NB4 (cell line): ENCODE measurements around the gene BCL11A.

Experiments
- DNase-seq: peaks from one replicate; pipeline ENCODE4 v3.0.0; 2010; ENCODE audit warnings: low read depth
- H3K4me3 ChIP-seq: one replicate; pipeline ENCODE4 v1.5.1; 2011; ENCODE audit warnings: mild to moderate bottlenecking, low read depth, low read length, moderate library complexity
- MAX ChIP-seq: IDR thresholded peaks from 2 replicates; pipeline ENCODE4 v1.6.1; 2011; ENCODE audit warnings: low read depth, low read length
- MYC ChIP-seq: IDR thresholded peaks from 2 replicates; pipeline ENCODE4 v1.6.1; 2011; ENCODE audit warnings: low read depth, low read length
- POLR2A ChIP-seq: IDR thresholded peaks from 2 replicates; pipeline ENCODE4 v1.6.1; 2011; ENCODE audit warnings: mild to moderate bottlenecking; ENCODE audit not compliant: insufficient read length; ENCODE audit errors: extremely low read depth
- TF ChIP-seq, protein P1 (sequence below): IDR thresholded peaks from one replicate; pipeline ENCODE4 v1.5.1; 2012; ENCODE audit warnings: low read depth, low read length

BCL11A gene

DNA sequence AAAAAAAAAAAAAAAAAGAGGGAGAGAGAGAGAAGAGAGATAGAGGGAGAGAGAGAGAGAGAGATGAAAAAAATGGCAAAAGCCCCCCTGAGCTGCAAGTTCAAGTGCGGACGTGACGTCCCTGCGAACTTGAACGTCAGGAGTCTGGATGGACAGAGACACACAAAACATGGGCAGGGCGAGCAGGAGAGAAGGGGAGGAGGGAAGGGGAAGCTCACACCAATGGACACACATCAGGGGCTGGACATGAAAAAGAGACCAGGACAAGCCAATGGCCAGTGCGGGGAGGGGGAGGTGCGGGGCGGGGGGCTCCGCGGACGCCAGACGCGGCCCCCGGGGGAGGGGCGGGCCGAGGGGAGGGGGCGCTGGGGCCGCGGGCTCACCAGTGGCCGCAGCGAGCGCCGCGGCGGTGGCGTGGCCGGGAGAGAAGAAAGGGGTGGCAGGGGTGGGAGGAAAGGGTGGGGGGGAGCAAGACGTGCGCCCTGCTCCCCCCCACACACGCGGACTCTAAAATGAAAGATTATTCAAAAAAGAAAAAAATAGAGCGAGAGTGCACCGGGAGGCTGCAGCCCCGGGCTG is at the start of gene BCL11A:
TSS of gene BCL11A (minus strand) at position 160 of the 579 bp plus-strand sequence. CDS start 384 bp downstream, outside the sequence.
- TF ChIP-seq POLR2A: peak; percentile 58
- peak; percentile 69 for TF ChIP-seq MYC
- TF ChIP-seq, protein P1, sequence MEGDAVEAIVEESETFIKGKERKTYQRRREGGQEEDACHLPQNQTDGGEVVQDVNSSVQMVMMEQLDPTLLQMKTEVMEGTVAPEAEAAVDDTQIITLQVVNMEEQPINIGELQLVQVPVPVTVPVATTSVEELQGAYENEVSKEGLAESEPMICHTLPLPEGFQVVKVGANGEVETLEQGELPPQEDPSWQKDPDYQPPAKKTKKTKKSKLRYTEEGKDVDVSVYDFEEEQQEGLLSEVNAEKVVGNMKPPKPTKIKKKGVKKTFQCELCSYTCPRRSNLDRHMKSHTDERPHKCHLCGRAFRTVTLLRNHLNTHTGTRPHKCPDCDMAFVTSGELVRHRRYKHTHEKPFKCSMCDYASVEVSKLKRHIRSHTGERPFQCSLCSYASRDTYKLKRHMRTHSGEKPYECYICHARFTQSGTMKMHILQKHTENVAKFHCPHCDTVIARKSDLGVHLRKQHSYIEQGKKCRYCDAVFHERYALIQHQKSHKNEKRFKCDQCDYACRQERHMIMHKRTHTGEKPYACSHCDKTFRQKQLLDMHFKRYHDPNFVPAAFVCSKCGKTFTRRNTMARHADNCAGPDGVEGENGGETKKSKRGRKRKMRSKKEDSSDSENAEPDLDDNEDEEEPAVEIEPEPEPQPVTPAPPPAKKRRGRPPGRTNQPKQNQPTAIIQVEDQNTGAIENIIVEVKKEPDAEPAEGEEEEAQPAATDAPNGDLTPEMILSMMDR: no peak
- TF ChIP-seq MAX: peak; percentile 48
- DNase-seq: peak; percentile 97
- H3K4me3 ChIP-seq: peak within 1 kb of the TSS; percentile 99

DNA sequence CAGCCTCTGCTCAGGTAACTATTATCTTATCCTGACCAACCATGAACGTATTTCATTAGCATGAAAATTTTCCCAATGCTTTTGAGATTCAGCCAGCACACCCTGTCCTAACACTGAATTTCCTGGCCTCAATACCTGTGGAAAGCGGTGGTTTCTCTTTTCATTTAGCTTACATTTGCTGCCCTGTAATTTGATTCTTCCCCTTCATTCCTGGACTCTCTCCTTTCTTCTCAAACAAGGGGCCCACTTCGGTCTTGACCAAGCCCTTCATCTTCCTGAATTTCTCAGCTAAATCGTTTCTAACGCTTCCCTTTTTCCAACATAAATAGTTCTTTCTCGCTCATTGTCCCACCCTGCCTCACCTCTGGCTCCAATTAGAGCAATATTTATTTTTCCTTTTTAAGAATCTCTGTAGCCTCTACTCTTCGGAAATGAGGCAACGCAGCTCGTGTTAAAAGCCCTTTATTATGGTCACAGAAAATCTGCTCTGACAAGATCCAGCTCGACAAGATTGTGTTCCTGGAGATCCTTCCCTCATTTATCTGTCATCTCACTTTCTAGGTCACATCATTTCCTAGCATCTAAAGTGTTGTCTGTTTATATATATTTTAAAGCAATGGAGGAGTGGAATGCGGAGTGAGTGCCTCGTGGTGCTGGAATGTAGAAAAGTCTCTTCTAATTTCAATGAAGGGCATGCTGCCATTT is 49.5 kb upstream of the BCL11A start:
- TF ChIP-seq POLR2A (no peak), MAX (no peak), MYC (no peak)
- TF ChIP-seq, protein P1: no peak
- DNase-seq: no peak
- no peak overlapping the region for H3K4me3 ChIP-seq

DNA sequence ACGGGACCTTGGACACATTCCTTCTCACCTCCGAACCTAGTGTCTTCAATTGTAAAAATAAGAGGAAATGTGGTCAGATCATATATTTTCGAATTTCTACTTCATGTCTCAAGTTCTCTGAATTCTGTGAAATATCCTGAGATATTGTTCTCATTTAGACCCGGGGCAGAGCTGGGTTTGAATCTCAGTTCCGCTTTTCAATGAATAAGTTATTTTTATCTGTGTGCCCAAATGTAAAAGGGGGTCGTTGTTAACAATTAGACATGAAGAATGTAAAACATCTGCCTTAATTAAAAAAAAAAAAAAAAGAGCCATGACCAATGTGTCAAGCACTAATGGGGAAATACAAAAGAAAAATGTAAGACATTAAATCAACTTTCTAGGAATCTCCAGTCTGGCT is 48.9 kb upstream of the BCL11A start:
- no peak overlapping the region for H3K4me3 ChIP-seq
- no peak for TF ChIP-seq MAX
- DNase-seq: no peak

DNA sequence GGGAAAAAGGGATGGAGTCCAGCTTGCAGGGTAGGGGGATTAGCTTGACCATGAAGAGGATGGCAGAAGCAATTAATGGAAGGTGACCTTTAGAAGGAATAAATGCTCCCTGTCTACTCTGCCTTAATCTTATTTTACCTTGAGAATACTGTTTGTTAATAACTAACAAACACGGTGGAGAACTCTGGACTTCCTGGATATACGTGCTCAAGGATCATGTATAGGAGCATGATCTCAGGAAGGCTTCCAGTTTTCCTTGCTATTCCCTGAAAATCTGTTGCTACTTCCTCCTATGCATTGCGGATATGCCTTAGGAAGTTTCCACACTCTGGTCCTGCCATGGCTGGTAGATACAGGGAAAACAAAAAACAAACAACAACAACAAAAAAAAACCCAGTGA is 44.8 kb upstream of the BCL11A start:
- H3K4me3 ChIP-seq: no peak overlapping the region
- TF ChIP-seq, protein P1: no peak
- TF ChIP-seq POLR2A: no peak
- no peak for DNase-seq

DNA sequence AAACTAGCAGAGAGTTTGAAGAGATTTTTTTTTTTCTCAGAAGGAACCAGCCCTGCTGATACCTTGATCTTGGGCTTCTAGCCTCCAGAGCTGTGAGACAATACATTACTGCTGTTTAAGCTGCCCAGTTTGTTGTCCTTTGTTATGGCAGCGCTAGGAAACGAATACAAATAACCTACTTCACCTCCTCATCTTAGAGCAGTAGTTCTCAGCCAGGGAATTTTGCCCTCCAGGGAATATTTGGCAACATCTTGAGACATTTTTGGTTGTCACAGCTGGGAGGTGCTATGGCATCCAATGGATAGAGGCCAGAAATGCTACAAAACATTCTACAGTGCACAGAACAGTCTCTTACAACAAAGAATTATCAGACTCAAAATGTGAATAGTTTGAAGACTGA is 43.9 kb upstream of the BCL11A start:
- no peak overlapping the region for H3K4me3 ChIP-seq
- no peak for DNase-seq
- TF ChIP-seq MYC (no peak), MAX (no peak), POLR2A (no peak)
- TF ChIP-seq, protein P1: no peak

GRCh38 chr2:60596411-60596810 is 43.0 kb upstream of the BCL11A start:
- TF ChIP-seq MYC (no peak), POLR2A (no peak), MAX (no peak)
- TF ChIP-seq, protein P1: no peak
- H3K4me3 ChIP-seq: no peak overlapping the region
- peak; percentile 15 for DNase-seq
